ENCODE measurements around the gene DNM3. TPM values are rescaled to one million over a fixed set of nuclear protein-coding genes. Genes with fewer than 3 reads are reported as not detected.

Gene DNM3
- total and polyA plus RNA-seq, 4 donors: 38.5 to 93.9 (median 48.5) TPM

- DNase-seq (ENCODE audit: low read depth in 4 of 6, low spot score in 6 of 6): no peak
- WGBS (ENCODE audit: insufficient coverage): 94% methylated on average over 7 of the region's 8 CpGs
- H3K9me3 ChIP-seq (ENCODE audit: control insufficient read depth, insufficient read depth, low read length): no peaks in the 10 kb centered on the region
- no peak overlapping the region for H3K27ac ChIP-seq (ENCODE audit: low read depth, low read length)
- peaks cover 3% of the 10 kb centered on the region for H3K4me1 ChIP-seq (ENCODE audit: control insufficient read depth, insufficient read depth, low read length)
- no peaks in the 10 kb centered on the region for H3K27me3 ChIP-seq (ENCODE audit: control insufficient read depth, insufficient read depth, low read length)
- no peaks in the 10 kb centered on the region for H3K36me3 ChIP-seq (ENCODE audit: control insufficient read depth, insufficient read depth, low read length)
- no peak overlapping the region for H3K4me3 ChIP-seq (ENCODE audit: low read depth, low read length)
These were observed 405.5 kb downstream of the DNM3 start for GRCh38 chr1:172246521-172247390.

- DNase-seq (ENCODE audit: low read depth in 4 of 6, low spot score in 6 of 6): peak in 1 of 6 donors; percentile 12
- Histone ChIP-seq H3K27ac (ENCODE audit: low read depth, low read length) (no peak overlapping the region), H3K4me3 (ENCODE audit: low read depth, low read length) (no peak overlapping the region), H3K4me1 (ENCODE audit: control insufficient read depth, insufficient read depth, low read length) (no peaks in the 10 kb centered on the region), H3K27me3 (ENCODE audit: control insufficient read depth, insufficient read depth, low read length) (no peaks in the 10 kb centered on the region), H3K36me3 (ENCODE audit: control insufficient read depth, insufficient read depth, low read length) (no peaks in the 10 kb centered on the region), H3K9me3 (ENCODE audit: control insufficient read depth, insufficient read depth, low read length) (no peaks in the 10 kb centered on the region)
- no CpG with 5 or more reads among the region's 1 CpG for WGBS (ENCODE audit: insufficient coverage)
These were observed 410.2 kb downstream of the DNM3 start for GRCh38 chr1:172251486-172251885.

- Histone ChIP-seq H3K4me3 (ENCODE audit: low read depth, low read length) (no peak overlapping the region), H3K36me3 (ENCODE audit: control insufficient read depth, insufficient read depth, low read length) (no peaks in the 10 kb centered on the region), H3K9me3 (ENCODE audit: control insufficient read depth, insufficient read depth, low read length) (no peaks in the 10 kb centered on the region), H3K27ac (ENCODE audit: low read depth, low read length) (no peak overlapping the region), H3K4me1 (ENCODE audit: control insufficient read depth, insufficient read depth, low read length) (no peaks in the 10 kb centered on the region), H3K27me3 (ENCODE audit: control insufficient read depth, insufficient read depth, low read length) (no peaks in the 10 kb centered on the region)
- no peak for DNase-seq (ENCODE audit: low read depth in 4 of 6, low spot score in 6 of 6)
- WGBS (ENCODE audit: insufficient coverage): no CpG with 5 or more reads among the region's 4 CpGs
These were observed 411.0 kb downstream of the DNM3 start for GRCh38 chr1:172252321-172252720.

- Histone ChIP-seq H3K27me3 (ENCODE audit: control insufficient read depth, insufficient read depth, low read length) (no peaks in the 10 kb centered on the region), H3K27ac (ENCODE audit: low read depth, low read length) (no peak overlapping the region), H3K4me1 (ENCODE audit: control insufficient read depth, insufficient read depth, low read length) (no peaks in the 10 kb centered on the region), H3K4me3 (ENCODE audit: low read depth, low read length) (no peak overlapping the region), H3K9me3 (ENCODE audit: control insufficient read depth, insufficient read depth, low read length) (no peaks in the 10 kb centered on the region), H3K36me3 (ENCODE audit: control insufficient read depth, insufficient read depth, low read length) (no peaks in the 10 kb centered on the region)
- no peak for DNase-seq (ENCODE audit: low read depth in 4 of 6, low spot score in 6 of 6)
- WGBS (ENCODE audit: insufficient coverage): no CpG with 5 or more reads among the region's 2 CpGs
These were observed 411.7 kb downstream of the DNM3 start for GRCh38 chr1:172252958-172253357.

GRCh38 chr1:172254521-172255222 lies 413.4 kb downstream of the DNM3 start:
- no CpG with 5 or more reads among the region's 3 CpGs for WGBS (ENCODE audit: insufficient coverage)
- Histone ChIP-seq H3K4me3 (ENCODE audit: low read depth, low read length) (no peak overlapping the region), H3K36me3 (ENCODE audit: control insufficient read depth, insufficient read depth, low read length) (no peaks in the 10 kb centered on the region), H3K4me1 (ENCODE audit: control insufficient read depth, insufficient read depth, low read length) (no peaks in the 10 kb centered on the region), H3K27me3 (ENCODE audit: control insufficient read depth, insufficient read depth, low read length) (no peaks in the 10 kb centered on the region), H3K27ac (ENCODE audit: low read depth, low read length) (no peak overlapping the region), H3K9me3 (ENCODE audit: control insufficient read depth, insufficient read depth, low read length) (peaks cover 4% of the 10 kb centered on the region)
- no peak for DNase-seq (ENCODE audit: low read depth in 4 of 6, low spot score in 6 of 6)

- peaks cover 4% of the 10 kb centered on the region for H3K9me3 ChIP-seq (ENCODE audit: control insufficient read depth, insufficient read depth, low read length)
- no peaks in the 10 kb centered on the region for H3K27me3 ChIP-seq (ENCODE audit: control insufficient read depth, insufficient read depth, low read length)
- H3K4me3 ChIP-seq (ENCODE audit: low read depth, low read length): no peak overlapping the region
- H3K27ac ChIP-seq (ENCODE audit: low read depth, low read length): no peak overlapping the region
- H3K4me1 ChIP-seq (ENCODE audit: control insufficient read depth, insufficient read depth, low read length): no peaks in the 10 kb centered on the region
- no peaks in the 10 kb centered on the region for H3K36me3 ChIP-seq (ENCODE audit: control insufficient read depth, insufficient read depth, low read length)
- no peak for DNase-seq (ENCODE audit: low read depth in 4 of 6, low spot score in 6 of 6)
These were observed 413.9 kb downstream of the DNM3 start for GRCh38 chr1:172255223-172255560.

GRCh38 chr1:172265905-172266304 lies 424.6 kb downstream of the DNM3 start:
- Histone ChIP-seq H3K27ac (ENCODE audit: low read depth, low read length) (no peak overlapping the region), H3K4me1 (ENCODE audit: control insufficient read depth, insufficient read depth, low read length) (no peaks in the 10 kb centered on the region), H3K9me3 (ENCODE audit: control insufficient read depth, insufficient read depth, low read length) (no peaks in the 10 kb centered on the region), H3K27me3 (ENCODE audit: control insufficient read depth, insufficient read depth, low read length) (no peaks in the 10 kb centered on the region), H3K4me3 (ENCODE audit: low read depth, low read length) (no peak overlapping the region), H3K36me3 (ENCODE audit: control insufficient read depth, insufficient read depth, low read length) (no peaks in the 10 kb centered on the region)
- no peak for DNase-seq (ENCODE audit: low read depth in 4 of 6, low spot score in 6 of 6)
- no CpG with 5 or more reads among the region's 1 CpG for WGBS (ENCODE audit: insufficient coverage)

- H3K27ac ChIP-seq (ENCODE audit: low read depth, low read length): no peak overlapping the region
- no CpG with 5 or more reads among the region's 1 CpG for WGBS (ENCODE audit: insufficient coverage)
- H3K27me3 ChIP-seq (ENCODE audit: control insufficient read depth, insufficient read depth, low read length): no peaks in the 10 kb centered on the region
- H3K4me3 ChIP-seq (ENCODE audit: low read depth, low read length): no peak overlapping the region
- H3K4me1 ChIP-seq (ENCODE audit: control insufficient read depth, insufficient read depth, low read length): no peaks in the 10 kb centered on the region
- no peaks in the 10 kb centered on the region for H3K9me3 ChIP-seq (ENCODE audit: control insufficient read depth, insufficient read depth, low read length)
- no peak for DNase-seq (ENCODE audit: low read depth in 4 of 6, low spot score in 6 of 6)
- no peaks in the 10 kb centered on the region for H3K36me3 ChIP-seq (ENCODE audit: control insufficient read depth, insufficient read depth, low read length)
These were observed 425.4 kb downstream of the DNM3 start for GRCh38 chr1:172266528-172267174.

GRCh38 chr1:172268237-172268636 lies 426.9 kb downstream of the DNM3 start:
- no CpG with 5 or more reads among the region's 3 CpGs for WGBS (ENCODE audit: insufficient coverage)
- H3K4me3 ChIP-seq (ENCODE audit: low read depth, low read length): no peak overlapping the region
- no peak for DNase-seq (ENCODE audit: low read depth in 4 of 6, low spot score in 6 of 6)
- no peaks in the 10 kb centered on the region for H3K27me3 ChIP-seq (ENCODE audit: control insufficient read depth, insufficient read depth, low read length)
- H3K27ac ChIP-seq (ENCODE audit: low read depth, low read length): no peak overlapping the region
- no peaks in the 10 kb centered on the region for H3K4me1 ChIP-seq (ENCODE audit: control insufficient read depth, insufficient read depth, low read length)
- no peaks in the 10 kb centered on the region for H3K36me3 ChIP-seq (ENCODE audit: control insufficient read depth, insufficient read depth, low read length)
- no peaks in the 10 kb centered on the region for H3K9me3 ChIP-seq (ENCODE audit: control insufficient read depth, insufficient read depth, low read length)
